Aorta (tissue), 5 donors: Measurements from ENCODE around the gene RBM17. TPM values are rescaled to one million over a fixed set of nuclear protein-coding genes. Genes with fewer than 3 reads are reported as not detected.
"Not testable (repeated sequence)": the region's sequence is repeated elsewhere in the genome, so short reads cannot be mapped to it uniquely, and the experiment has no call there.

Experiments used
- ATAC-seq: fragments of 200-7000 bp; cut with Tn5 transposase; one replicate; pipeline ENCODE4 v1.9.1; 2022; ENCODE audit warnings: moderate library complexity; ENCODE audit not compliant: low FRiP score
- DNase-seq, 2 donors: peaks; one replicate each; pipeline ENCODE4 v3.0.0-alpha.2; 2020
- H3K27ac ChIP-seq, 2 donors: one replicate each; pipeline ENCODE4 v1.5.1; 2013; ENCODE audit warnings: low read length in 2 of 2, mild to moderate bottlenecking in 2 of 2, moderate library complexity in 2 of 2, control low read depth in 1 of 2, inconsistent platforms in 1 of 2, low read depth in 1 of 2
- H3K27me3 ChIP-seq, 2 donors: one replicate each; pipeline ENCODE4 v1.6.1; 2013; ENCODE audit warnings: control low read depth in 1 of 2, low read length in 1 of 2, mild to moderate bottlenecking in 1 of 2, moderate library complexity in 1 of 2; ENCODE audit not compliant: insufficient read depth in 2 of 2, control insufficient read depth in 1 of 2
- H3K36me3 ChIP-seq, 2 donors: one replicate each; pipeline ENCODE4 v1.6.1; 2013; ENCODE audit warnings: control low read depth in 1 of 2, low read length in 1 of 2, mild to moderate bottlenecking in 1 of 2; ENCODE audit not compliant: insufficient read depth in 2 of 2, control insufficient read depth in 1 of 2
- H3K4me1 ChIP-seq, 2 donors: one replicate each; pipeline ENCODE4 v1.6.1; 2013; ENCODE audit warnings: low read length in 2 of 2, control low read depth in 1 of 2, mild to moderate bottlenecking in 1 of 2, moderate library complexity in 1 of 2; ENCODE audit not compliant: insufficient read depth in 2 of 2, control insufficient read depth in 1 of 2
- H3K4me3 ChIP-seq, 2 donors: one replicate each; pipeline ENCODE4 v1.5.1; 2013; ENCODE audit warnings: low read length in 2 of 2, control low read depth in 1 of 2, mild to moderate bottlenecking in 1 of 2
- H3K9me3 ChIP-seq: one replicate; pipeline ENCODE4 v1.6.1; 2013; ENCODE audit warnings: mild to moderate bottlenecking, low read length; ENCODE audit not compliant: control insufficient read depth
- WGBS, 2 donors: extraction: QIAGEN DNeasy Blood & Tissue Kit; methylation state at CpG; one replicate each; pipeline ENCODE4 v1.1.7; 2013; 5-methylcytosine and 5-hydroxymethylcytosine counted together
- intact Hi-C, 2 donors: fragments of 100-400 bp; cut with DNase I; formaldehyde crosslinking; loops; one replicate each; pipeline versions ENCODE4 v1.14.2 to v1.15.0; 2022
- polyA plus RNA-seq, 2 donors: library from polyadenylated mRNA; stranded (reverse); fragments of 200-250 nt; gene quantifications; one replicate each; pipeline ENCODE4 v1.2.3, GENCODE V29; 2013
- total RNA-seq, 2 donors: library from RNA; stranded (reverse); fragmentation: NEBNext Ultra II Directional; extraction: Animal tissue kit (Norgen Biotek cat#: 25700); gene quantifications; one replicate each; pipeline ENCODE4 v1.2.1, GENCODE V29; 2021
- donor health status: healthy with polysubstance abuse.
- donor health status: Bipolar disorder and iron deficiency.
- donor health status: DM: no; HTN: no; CAD: no.
- donor health status: DM: no; HTN: no; CAD: no.
- donor health status: DM: yes; HTN: yes; CAD: no.

The RBM17 gene
- total and polyA plus RNA-seq, 4 donors, result 41.4 to 94.1 (median 85.7) TPM

DNA sequence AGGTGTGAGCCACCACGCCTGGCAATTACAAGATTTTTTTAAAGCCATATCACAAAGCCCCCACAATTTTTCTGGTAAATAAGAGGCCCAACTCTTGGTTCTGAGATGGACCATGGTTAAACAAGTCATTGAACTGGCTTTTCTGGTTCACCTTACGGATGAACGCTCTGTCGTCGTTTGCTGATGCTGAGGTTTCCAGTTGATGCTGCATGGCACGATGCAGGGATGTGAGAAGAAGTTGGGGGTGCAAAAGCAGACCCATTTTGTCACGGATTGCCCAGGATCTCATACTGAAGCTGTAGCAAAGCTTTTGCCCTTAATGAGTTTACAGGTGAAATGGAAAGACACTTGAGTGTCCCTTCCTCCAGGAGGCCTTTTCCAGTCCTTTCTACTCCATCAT lies 24.7 kb upstream of the RBM17 start:
- Histone ChIP-seq H3K4me3 (no peak overlapping the region), H3K27ac (no peak overlapping the region), H3K27me3 (no peaks in the 10 kb centered on the region), H3K36me3 (no peaks in the 10 kb centered on the region), H3K9me3 (no peaks in the 10 kb centered on the region), H3K4me1 (no peaks in the 10 kb centered on the region)
- ATAC-seq (no peak), DNase-seq (no peak)
- intact Hi-C loops, result no loop called here
- WGBS, 2 donors, result 92% methylated on average over 7 of the region's 7 CpGs

DNA sequence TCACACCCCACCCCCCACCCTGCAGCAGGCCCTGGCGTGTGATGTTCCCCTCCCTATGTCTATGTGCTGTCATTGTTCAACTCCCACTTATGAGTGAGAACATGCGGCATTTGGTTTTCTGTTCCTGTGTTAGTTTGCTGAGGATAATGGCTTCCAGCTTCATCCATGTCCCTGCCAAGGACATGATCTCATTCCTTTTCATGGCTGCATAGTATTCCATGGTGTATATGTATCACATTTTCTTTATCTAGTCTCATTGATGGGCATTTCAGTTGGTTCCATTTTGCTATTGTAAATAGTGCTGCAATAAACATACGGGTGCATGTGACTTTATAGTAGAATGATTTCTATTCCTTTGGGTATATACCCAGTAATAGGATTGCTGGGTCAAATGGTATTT lies 24.1 kb upstream of the RBM17 start:
- ATAC-seq, H3K4me1 ChIP-seq, H3K9me3 ChIP-seq, intact Hi-C loops, H3K27ac ChIP-seq, DNase-seq, H3K36me3 ChIP-seq, H3K4me3 ChIP-seq, H3K27me3 ChIP-seq: not testable (repeated sequence)
- 92 to 94% methylated on average over 3 of the region's 3 CpGs for WGBS, 2 donors

DNA sequence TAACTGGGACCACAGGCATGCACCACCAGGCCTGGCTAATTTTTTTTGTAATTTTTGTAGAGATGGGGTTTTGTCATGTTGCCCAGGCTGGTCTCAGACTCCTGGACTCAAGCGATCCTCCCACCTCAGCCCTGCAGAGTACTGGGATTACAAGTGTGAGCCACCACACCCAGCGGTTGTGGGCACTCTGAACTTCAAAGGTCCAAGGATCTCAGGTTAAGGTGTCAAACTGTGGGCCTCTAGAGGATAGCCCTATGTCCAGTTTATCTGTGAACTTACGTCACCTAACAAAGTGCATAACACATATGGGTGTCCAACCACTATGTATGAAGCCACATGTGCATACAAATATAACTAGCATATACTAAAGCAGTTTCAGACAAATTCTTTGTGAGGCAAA lies 23.4 kb upstream of the RBM17 start:
- Histone ChIP-seq H3K27me3 (no peaks in the 10 kb centered on the region), H3K27ac (no peak overlapping the region), H3K36me3 (no peaks in the 10 kb centered on the region), H3K9me3 (no peaks in the 10 kb centered on the region), H3K4me3 (no peak overlapping the region), H3K4me1 (no peaks in the 10 kb centered on the region)
- 87 to 90% methylated on average over 3 of the region's 3 CpGs for WGBS, 2 donors
- no peak for ATAC-seq
- intact Hi-C loops, result no loop called here
- DNase-seq, result no peak

DNA sequence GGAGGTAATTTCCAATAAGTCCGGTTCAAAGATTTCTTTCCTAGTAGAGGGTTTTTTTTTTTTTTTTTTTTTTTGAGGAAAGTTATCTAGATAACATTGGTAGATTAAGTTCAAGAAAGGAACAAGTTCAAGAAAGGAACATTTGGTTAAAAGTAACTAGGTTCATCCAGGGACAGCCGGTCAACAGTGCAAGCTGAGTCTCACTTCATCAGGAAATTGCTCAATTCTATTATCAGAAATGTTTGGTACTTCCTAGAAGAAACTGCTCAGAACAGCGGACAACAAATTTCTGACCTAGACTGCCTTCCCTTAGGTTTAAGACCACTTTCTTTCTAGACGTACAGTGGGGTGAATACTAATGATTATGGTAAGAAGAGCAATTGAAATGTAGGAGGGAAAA lies 23.0 kb upstream of the RBM17 start:
- WGBS, 2 donors, result 81% methylated on average over 4 of the region's 4 CpGs
- intact Hi-C loops, result no loop called here
- no peak overlapping the region for H3K4me3 ChIP-seq
- ATAC-seq (peak; percentile 72), DNase-seq (no peak)
- no peaks in the 10 kb centered on the region for H3K27me3 ChIP-seq
- no peaks in the 10 kb centered on the region for H3K4me1 ChIP-seq
- H3K36me3 ChIP-seq, result no peaks in the 10 kb centered on the region
- no peak overlapping the region for H3K27ac ChIP-seq
- no peaks in the 10 kb centered on the region for H3K9me3 ChIP-seq

DNA sequence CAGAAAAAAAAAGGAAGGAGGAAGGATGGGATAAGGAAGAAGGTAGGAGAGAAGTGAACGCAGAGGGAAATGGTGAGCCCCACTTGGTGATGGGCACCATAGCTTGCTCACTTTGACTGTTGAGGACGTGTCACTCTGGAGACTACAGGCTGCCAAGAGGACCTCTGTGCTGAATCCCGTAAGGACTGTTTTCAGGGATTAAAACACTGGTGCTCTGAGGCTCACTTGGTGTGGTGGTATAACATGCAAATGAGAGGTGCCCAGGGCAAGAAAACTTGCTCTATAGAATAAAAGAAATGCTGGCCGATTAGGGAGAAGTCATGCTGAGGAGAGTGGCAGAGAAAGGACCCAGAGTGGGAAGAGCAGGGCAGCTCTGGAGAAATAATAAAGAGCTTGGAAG lies 21.4 kb upstream of the RBM17 start:
- no peak overlapping the region for H3K4me3 ChIP-seq
- no peaks in the 10 kb centered on the region for H3K36me3 ChIP-seq
- H3K9me3 ChIP-seq, result no peaks in the 10 kb centered on the region
- no peaks in the 10 kb centered on the region for H3K27me3 ChIP-seq
- H3K27ac ChIP-seq, result no peak overlapping the region
- 67 to 70% methylated on average over 4 of the region's 4 CpGs for WGBS, 2 donors
- DNase-seq (no peak), ATAC-seq (no peak)
- intact Hi-C loops, result no loop called here
- H3K4me1 ChIP-seq, result no peaks in the 10 kb centered on the region

DNA sequence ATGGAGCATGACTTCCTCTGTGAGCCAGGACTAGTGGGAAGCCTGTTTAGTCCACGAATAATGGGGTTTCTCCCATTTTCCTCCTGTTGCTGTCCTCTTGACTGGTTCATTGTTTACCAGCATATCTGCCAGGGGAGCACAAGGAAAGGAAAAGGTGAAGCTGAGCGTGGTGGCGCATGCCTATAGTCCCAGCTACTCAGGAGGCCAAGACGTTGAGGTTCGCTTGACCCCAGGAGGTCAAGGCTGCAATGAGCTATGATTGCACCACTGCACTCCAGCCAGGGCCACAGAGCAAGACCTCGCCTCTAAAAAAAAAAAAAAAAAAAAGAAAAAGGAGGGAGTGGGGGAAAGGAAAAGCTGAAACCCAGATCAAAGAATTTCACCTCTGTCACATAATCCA lies 20.8 kb upstream of the RBM17 start:
- Histone ChIP-seq H3K4me3 (no peak overlapping the region), H3K27ac (no peak overlapping the region), H3K9me3 (no peaks in the 10 kb centered on the region), H3K36me3 (no peaks in the 10 kb centered on the region), H3K4me1 (no peaks in the 10 kb centered on the region), H3K27me3 (no peaks in the 10 kb centered on the region)
- 80 to 81% methylated on average over 6 of the region's 6 CpGs for WGBS, 2 donors
- no peak for ATAC-seq
- no peak for DNase-seq
- intact Hi-C loops, result no loop called here

DNA sequence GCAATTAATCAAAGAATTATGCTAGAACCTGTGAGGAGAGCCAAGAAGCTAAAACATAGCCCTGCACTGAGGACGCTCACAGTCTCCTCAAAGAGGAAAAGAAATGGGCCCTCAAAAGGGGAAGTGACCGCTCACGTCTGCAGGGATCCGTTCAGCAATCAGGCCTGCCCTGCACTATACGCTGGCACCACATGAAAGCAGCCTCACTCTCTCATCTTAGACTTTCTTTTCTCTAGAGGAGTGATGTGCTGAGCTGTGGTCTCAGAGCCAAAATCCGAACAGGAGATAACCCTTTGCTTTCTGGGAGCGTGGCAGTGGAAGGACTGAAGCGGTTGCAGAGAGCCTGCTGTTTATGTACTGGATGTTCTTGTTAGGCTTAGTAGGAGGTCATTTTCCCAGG lies 20.4 kb upstream of the RBM17 start:
- ATAC-seq, result no peak
- DNase-seq, result peak in 1 of 2 donors; percentile 67
- 72% methylated on average over 8 of the region's 8 CpGs for WGBS, 2 donors
- Histone ChIP-seq H3K27me3 (no peaks in the 10 kb centered on the region), H3K27ac (no peak overlapping the region), H3K9me3 (no peaks in the 10 kb centered on the region), H3K4me3 (no peak overlapping the region), H3K4me1 (no peaks in the 10 kb centered on the region), H3K36me3 (no peaks in the 10 kb centered on the region)
- intact Hi-C loops, result no loop called here

DNA sequence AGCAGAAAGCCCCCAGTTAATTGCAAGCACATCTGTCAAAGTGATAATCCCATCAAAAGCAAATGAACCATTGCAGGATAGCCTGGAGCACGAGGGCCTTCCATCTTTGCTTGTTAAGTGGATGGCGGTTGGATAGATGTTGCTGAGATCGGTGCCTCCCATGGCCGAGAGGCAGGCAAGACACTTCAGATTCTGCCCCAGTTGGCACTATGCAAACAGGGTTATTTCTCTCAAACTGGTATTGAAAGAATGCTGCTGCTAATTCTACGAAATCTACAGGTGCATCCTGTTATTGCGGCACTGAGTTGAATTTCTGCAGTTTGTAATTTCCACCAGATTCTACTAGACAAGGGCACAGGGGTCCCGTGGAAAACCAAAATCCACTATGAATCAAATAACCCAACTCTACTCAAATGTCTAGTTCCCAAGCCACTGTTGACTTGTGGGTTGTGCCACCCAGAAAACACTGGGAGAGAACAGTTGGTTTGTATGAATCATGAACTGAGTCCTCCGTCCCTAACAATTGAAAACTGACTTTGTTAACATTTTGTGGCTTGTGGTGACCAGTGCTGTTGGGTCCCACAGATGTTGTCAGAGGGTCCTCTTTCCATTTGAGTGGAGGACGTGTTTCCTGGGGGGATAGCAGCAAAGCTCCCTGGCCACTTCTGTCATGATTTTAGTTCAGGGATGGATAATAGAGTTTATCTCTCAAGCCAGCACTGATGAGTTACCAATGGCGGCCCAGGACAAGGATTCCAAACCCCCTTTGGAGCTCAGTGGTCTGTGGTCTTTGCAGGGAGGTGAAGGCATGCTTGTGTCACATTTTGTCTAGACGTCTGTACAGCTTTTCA lies 19.5 kb upstream of the RBM17 start:
- intact Hi-C loops, result no loop called here

DNA sequence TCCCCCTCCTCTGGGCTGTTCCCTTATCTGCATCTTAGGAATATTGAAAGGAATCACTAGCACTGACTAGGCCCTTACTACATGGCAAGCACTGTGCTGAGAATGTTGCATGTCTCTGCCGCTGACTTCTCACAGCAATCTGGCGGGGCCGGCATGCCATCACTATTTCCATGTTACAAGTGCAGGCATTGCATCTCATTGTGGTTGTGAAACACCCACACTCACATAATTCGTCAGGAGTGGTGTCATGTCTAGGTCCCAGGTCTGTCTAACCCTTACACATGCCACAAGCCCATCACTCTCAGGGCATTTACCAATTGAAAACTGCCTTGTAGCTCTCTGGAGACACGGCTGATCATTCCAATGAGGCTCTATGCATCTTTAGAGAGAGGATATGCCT lies 18.2 kb upstream of the RBM17 start:
- H3K4me3 ChIP-seq, result no peak overlapping the region
- no peaks in the 10 kb centered on the region for H3K36me3 ChIP-seq
- no peaks in the 10 kb centered on the region for H3K27me3 ChIP-seq
- no peak for DNase-seq
- H3K4me1 ChIP-seq, result no peaks in the 10 kb centered on the region
- intact Hi-C loops, result no loop called here
- H3K27ac ChIP-seq, result no peak overlapping the region
- ATAC-seq, result no peak
- WGBS, 2 donors, result 91 to 93% methylated on average over 5 of the region's 5 CpGs
- no peaks in the 10 kb centered on the region for H3K9me3 ChIP-seq

More for the DNA sequence above, 19.5 kb upstream of the RBM17 start:
- ATAC-seq (no peak), DNase-seq (no peak)
- Histone ChIP-seq H3K36me3 (no peaks in the 10 kb centered on the region), H3K27me3 (no peaks in the 10 kb centered on the region), H3K9me3 (no peaks in the 10 kb centered on the region), H3K27ac (no peak overlapping the region), H3K4me3 (no peak overlapping the region), H3K4me1 (no peaks in the 10 kb centered on the region)
- 76 to 84% methylated on average over 11 of the region's 11 CpGs for WGBS, 2 donors
